CD14-positive monocyte (primary cell): ENCODE measurements around the gene HLCS. TPM values are rescaled to one million over a fixed set of nuclear protein-coding genes. Genes with fewer than 3 reads are reported as not detected.

Source experiments
- DNase-seq, 3 donors: peaks; one replicate each; pipeline ENCODE4 v3.0.0-alpha.2; 2011 to 2022
- H2AFZ ChIP-seq: 2 replicates; pipeline ENCODE4 v1.6.0; 2012; ENCODE audit warnings: mild to moderate bottlenecking, low read depth, low read length, inconsistent platforms; ENCODE audit not compliant: insufficient read depth, poor library complexity, severe bottlenecking
- H3K27ac ChIP-seq, 2 donors: 1 replicate in 1 of 2; 2 replicates in 1 of 2; pipeline ENCODE4 v1.5.1; 2012 to 2013; ENCODE audit warnings: low read length in 2 of 2, control low read depth in 1 of 2, inconsistent platforms in 1 of 2, low read depth in 1 of 2, mild to moderate bottlenecking in 1 of 2
- H3K27me3 ChIP-seq, 2 donors: one replicate each; pipeline versions ENCODE4 v1.6.0 to v1.6.1; 2011 to 2013; ENCODE audit warnings: low read length in 2 of 2; ENCODE audit not compliant: control insufficient read depth in 2 of 2, insufficient read depth in 2 of 2
- H3K36me3 ChIP-seq, 2 donors: replicated peaks in 1 of 2; 1 replicate in 1 of 2; 2 replicates in 1 of 2; pipeline versions ENCODE4 v1.5.1 to v1.6.1; 2012 to 2013; ENCODE audit warnings: low read length in 2 of 2, control low read depth in 1 of 2, inconsistent platforms in 1 of 2, mild to moderate bottlenecking in 1 of 2; ENCODE audit not compliant: insufficient read depth in 2 of 2, control insufficient read depth in 1 of 2
- H3K4me1 ChIP-seq, 2 donors: 1 replicate in 1 of 2; 2 replicates in 1 of 2; pipeline versions ENCODE4 v1.5.1 to v1.6.1; 2012 to 2013; ENCODE audit warnings: low read length in 2 of 2, control low read depth in 1 of 2, inconsistent platforms in 1 of 2, mild to moderate bottlenecking in 1 of 2, moderate library complexity in 1 of 2; ENCODE audit not compliant: insufficient read depth in 2 of 2, control insufficient read depth in 1 of 2
- H3K4me2 ChIP-seq: replicated peaks from 2 replicates; pipeline ENCODE3; 2012; ENCODE audit warnings: low read length, moderate library complexity, mild to moderate bottlenecking; ENCODE audit not compliant: poor library complexity, severe bottlenecking; ENCODE audit errors: extremely low read depth
- H3K4me3 ChIP-seq, 3 experiments: fragments of 200-600 bp in 1 of 3; sonication (generic) in 1 of 3; replicated peaks in 1 of 3; 1 replicate in 2 of 3; 2 replicates in 1 of 3; pipeline ENCODE4 v1.5.1; 2011 to 2013; ENCODE audit warnings: low read length in 3 of 3, mild to moderate bottlenecking in 3 of 3, control low read depth in 2 of 3, low read depth in 2 of 3, inconsistent platforms in 1 of 3, moderate library complexity in 1 of 3
- H3K79me2 ChIP-seq: 2 replicates; pipeline ENCODE4 v1.6.0; 2012; ENCODE audit warnings: mild to moderate bottlenecking, control low read depth, inconsistent platforms, low read length, moderate library complexity; ENCODE audit not compliant: insufficient read depth
- H3K9ac ChIP-seq: 2 replicates; pipeline ENCODE4 v1.6.0; 2017; ENCODE audit warnings: low read length, mild to moderate bottlenecking; ENCODE audit not compliant: insufficient read depth, poor library complexity, severe bottlenecking
- H3K9me3 ChIP-seq, 2 donors: replicated peaks in 1 of 2; 1 replicate in 1 of 2; 2 replicates in 1 of 2; pipeline versions ENCODE4 v1.5.1 to v1.6.1; 2012 to 2013; ENCODE audit warnings: low read length in 2 of 2, control low read depth in 1 of 2; ENCODE audit not compliant: control insufficient read depth in 1 of 2, insufficient read depth in 1 of 2
- H4K20me1 ChIP-seq: 2 replicates; pipeline ENCODE4 v1.6.0; 2012; ENCODE audit warnings: mild to moderate bottlenecking, low read length, control low read depth, moderate library complexity; ENCODE audit not compliant: insufficient read depth
- H3K27ac Mint-ChIP-seq, 7 donors: one replicate each; pipeline ENCODE4 v1.8.0; 2020; ENCODE audit warnings: mild to moderate bottlenecking in 7 of 7, mixed read lengths in 7 of 7, moderate library complexity in 6 of 7, inconsistent platforms in 2 of 7
- H3K27me3 Mint-ChIP-seq, 3 donors: one replicate each; pipeline ENCODE4 v1.8.0; 2021 to 2022; ENCODE audit warnings: low read depth in 3 of 3, mild to moderate bottlenecking in 3 of 3, mixed read lengths in 3 of 3, moderate library complexity in 3 of 3, inconsistent platforms in 1 of 3
- H3K36me3 Mint-ChIP-seq, 2 donors: one replicate each; pipeline ENCODE4 v1.8.0; 2020; ENCODE audit warnings: mixed read lengths in 2 of 2, inconsistent platforms in 1 of 2, mild to moderate bottlenecking in 1 of 2
- H3K4me1 Mint-ChIP-seq: one replicate; pipeline ENCODE4 v1.8.0; 2020; ENCODE audit warnings: mild to moderate bottlenecking, mixed read lengths
- H3K4me3 Mint-ChIP-seq, 2 donors: one replicate each; pipeline ENCODE4 v1.8.0; 2020; ENCODE audit warnings: mild to moderate bottlenecking in 2 of 2, mixed read lengths in 2 of 2, moderate library complexity in 1 of 2
- H3K9me3 Mint-ChIP-seq, 7 donors: one replicate each; pipeline ENCODE4 v1.8.0; 2020 to 2022; ENCODE audit warnings: mixed read lengths in 7 of 7, mild to moderate bottlenecking in 6 of 7, moderate library complexity in 6 of 7, inconsistent platforms in 2 of 7
- WGBS: methylation state at CpG from one replicate; pipeline ENCODE4 v1.1.5; 2013; ENCODE audit warnings: missing lambda C conversion rate; ENCODE audit not compliant: insufficient coverage; 5-methylcytosine and 5-hydroxymethylcytosine counted together
- intact Hi-C, 2 donors: fragments of 100-400 bp; cut with micrococcal nuclease; formaldehyde crosslinking; loops; one replicate each; pipeline versions ENCODE4 v1.15.0 to v1.15.1; 2023
- polyA plus RNA-seq, 3 donors: library from polyadenylated mRNA; depleted of rRNA in 1 of 3; unstranded in 2 of 3; stranded (reverse) in 1 of 3; fragments of 300-500 nt in 2 of 3; fragments of >200 nt in 1 of 3; fragmentation: Illumina TruSeq in 2 of 3; gene quantifications; 1 replicate in 2 of 3; 2 replicates in 1 of 3; pipeline ENCODE4 v1.2.3, GENCODE V29; 2012 to 2021
- TF ChIP-seq, protein P1 (sequence below): fragments of 200-600 bp; IDR thresholded peaks from one replicate; pipeline ENCODE4 v1.8.0; 2022; ENCODE audit warnings: antibody characterized with exemption, mild to moderate bottlenecking

Gene HLCS
- polyA plus RNA-seq, 3 donors: 2.1 to 3.1 (median 2.2) TPM

DNA sequence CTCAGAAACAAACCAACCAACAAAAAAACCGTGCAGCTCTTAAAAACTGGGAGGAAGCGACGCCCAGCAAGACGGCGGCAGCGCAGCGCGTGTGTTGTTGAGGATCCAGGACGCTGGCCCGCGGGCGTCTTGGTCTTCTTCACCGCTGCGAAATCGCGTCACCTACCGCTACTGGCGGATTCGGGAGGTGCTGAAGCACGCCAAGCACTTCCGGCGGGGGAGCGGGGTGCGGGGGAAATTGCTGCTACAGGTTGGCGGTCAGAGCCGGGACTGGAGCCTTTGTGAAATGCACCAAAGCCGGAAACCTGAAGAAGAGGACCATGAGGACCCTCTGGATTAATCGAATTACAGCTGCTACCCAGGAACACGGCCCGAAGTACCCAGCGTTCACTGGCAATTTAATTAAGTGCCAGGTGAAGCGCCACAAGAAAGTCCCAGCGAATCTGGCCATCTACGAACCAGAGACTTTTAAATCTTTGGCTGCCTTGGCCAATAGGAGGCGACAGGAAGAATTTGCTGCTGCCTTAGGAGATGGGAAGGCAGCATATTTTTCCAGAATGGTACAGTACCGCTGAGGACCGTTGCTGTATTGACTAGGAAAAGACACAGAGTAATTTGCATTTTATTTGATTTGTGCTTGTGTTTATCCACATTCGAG, 28.2 kb upstream of the HLCS start:
- Histone ChIP-seq H3K4me2 (no peak overlapping the region), H4K20me1 (no peaks in the 10 kb centered on the region), H3K9ac (no peak overlapping the region), H3K4me3 (no peak overlapping the region), H3K27me3 (peaks cover 4 to 25% of the 10 kb centered on the region in 2 donors), H3K79me2 (no peaks in the 10 kb centered on the region), H3K9me3 (peaks cover 0 to 4% of the 10 kb centered on the region in 2 donors), H3K4me1 (peaks cover 0 to 9% of the 10 kb centered on the region in 2 donors), H3K27ac (no peak overlapping the region), H3K36me3 (no peaks in the 10 kb centered on the region), H2AFZ (peak overlapping the region; percentile 59)
- Mint-ChIP-seq H3K9me3 (peaks cover 7 to 21% (median 13%) of the 10 kb centered on the region in 7 donors), H3K4me3 (peak overlapping the region; percentile 47 to 80), H3K27ac (peak overlapping the region in 2 of 7 donors; percentile 23 to 46), H3K27me3 (peaks cover 14 to 46% (median 29%) of the 10 kb centered on the region in 3 donors), H3K4me1 (peaks cover 7% of the 10 kb centered on the region), H3K36me3 (no peaks in the 10 kb centered on the region)
- no peak for DNase-seq
- intact Hi-C loops: loop anchor here in 1 of 2 donors (5.0 kb wide), 1 partner anchor 78 kb away; the partner anchor contains the start of genes PIGP and TTC3
- 35% methylated on average over 37 of the region's 38 CpGs for WGBS
- TF ChIP-seq, protein P1, sequence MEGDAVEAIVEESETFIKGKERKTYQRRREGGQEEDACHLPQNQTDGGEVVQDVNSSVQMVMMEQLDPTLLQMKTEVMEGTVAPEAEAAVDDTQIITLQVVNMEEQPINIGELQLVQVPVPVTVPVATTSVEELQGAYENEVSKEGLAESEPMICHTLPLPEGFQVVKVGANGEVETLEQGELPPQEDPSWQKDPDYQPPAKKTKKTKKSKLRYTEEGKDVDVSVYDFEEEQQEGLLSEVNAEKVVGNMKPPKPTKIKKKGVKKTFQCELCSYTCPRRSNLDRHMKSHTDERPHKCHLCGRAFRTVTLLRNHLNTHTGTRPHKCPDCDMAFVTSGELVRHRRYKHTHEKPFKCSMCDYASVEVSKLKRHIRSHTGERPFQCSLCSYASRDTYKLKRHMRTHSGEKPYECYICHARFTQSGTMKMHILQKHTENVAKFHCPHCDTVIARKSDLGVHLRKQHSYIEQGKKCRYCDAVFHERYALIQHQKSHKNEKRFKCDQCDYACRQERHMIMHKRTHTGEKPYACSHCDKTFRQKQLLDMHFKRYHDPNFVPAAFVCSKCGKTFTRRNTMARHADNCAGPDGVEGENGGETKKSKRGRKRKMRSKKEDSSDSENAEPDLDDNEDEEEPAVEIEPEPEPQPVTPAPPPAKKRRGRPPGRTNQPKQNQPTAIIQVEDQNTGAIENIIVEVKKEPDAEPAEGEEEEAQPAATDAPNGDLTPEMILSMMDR: no peak

DNA sequence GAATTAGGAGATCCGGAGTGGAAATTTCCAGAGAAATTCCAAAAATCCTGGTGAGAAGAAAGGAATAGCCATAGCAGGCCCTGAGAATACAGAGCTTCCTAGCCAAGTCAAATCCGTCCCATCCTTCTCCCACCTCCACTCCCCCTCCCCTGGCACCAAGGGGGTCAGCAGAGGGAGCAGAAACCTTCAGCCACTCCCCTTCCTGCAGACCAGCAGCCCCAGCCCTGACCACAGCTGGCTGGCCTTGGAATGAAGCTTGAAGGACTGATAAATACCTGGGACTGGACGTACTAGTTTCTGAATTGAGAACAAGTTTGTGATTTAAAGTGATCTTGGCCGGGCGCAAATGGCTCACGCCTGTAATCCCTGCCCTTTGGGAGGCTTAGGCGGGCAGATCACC, 26.2 kb upstream of the HLCS start:
- Mint-ChIP-seq H3K36me3 (no peaks in the 10 kb centered on the region), H3K9me3 (peaks cover 7 to 26% (median 13%) of the 10 kb centered on the region in 7 donors), H3K27me3 (peaks cover 14 to 44% (median 29%) of the 10 kb centered on the region in 3 donors), H3K4me3 (no peak overlapping the region), H3K27ac (no peak overlapping the region), H3K4me1 (peaks cover 7% of the 10 kb centered on the region)
- Histone ChIP-seq H3K79me2 (no peaks in the 10 kb centered on the region), H3K9me3 (peaks cover 0 to 9% of the 10 kb centered on the region in 2 donors), H3K27me3 (peaks cover 4 to 25% of the 10 kb centered on the region in 2 donors), H4K20me1 (no peaks in the 10 kb centered on the region), H3K4me1 (peaks cover 4 to 14% of the 10 kb centered on the region in 2 donors), H2AFZ (no peak overlapping the region), H3K36me3 (no peaks in the 10 kb centered on the region), H3K27ac (no peak overlapping the region), H3K4me2 (no peak overlapping the region), H3K4me3 (no peak overlapping the region), H3K9ac (no peak overlapping the region)
- intact Hi-C loops: loop anchor here in 1 of 2 donors (5.0 kb wide), 1 partner anchor 80 kb away; the partner anchor contains the start of genes PIGP and TTC3
- WGBS: 100% methylated on average over 1 of the region's 7 CpGs
- no peak for DNase-seq
- TF ChIP-seq, protein P1: no peak
